Muscle of leg (tissue), 11 donors: ENCODE measurements around the gene SNTG2. TPM values are rescaled to one million over a fixed set of nuclear protein-coding genes. Genes with fewer than 3 reads are reported as not detected.
A peak's percentile ranks its signal among the peaks of the same experiment; 100 is the strongest.

Experiments
- DNase-seq: peaks from one replicate; pipeline ENCODE4 v3.0.0; 2013
- H3K27ac ChIP-seq: one replicate; pipeline ENCODE4 v1.5.1; 2013; ENCODE audit warnings: mild to moderate bottlenecking, low read length, control low read depth
- H3K27me3 ChIP-seq: one replicate; pipeline ENCODE4 v1.6.1; 2013; ENCODE audit warnings: low read length; ENCODE audit not compliant: control insufficient read depth, insufficient read depth
- H3K36me3 ChIP-seq: one replicate; pipeline ENCODE4 v1.6.1; 2013; ENCODE audit warnings: low read length; ENCODE audit not compliant: control insufficient read depth, insufficient read depth
- H3K4me1 ChIP-seq: one replicate; pipeline ENCODE4 v1.6.1; 2013; ENCODE audit warnings: low read length; ENCODE audit not compliant: control insufficient read depth, insufficient read depth
- H3K4me3 ChIP-seq: one replicate; pipeline ENCODE4 v1.5.1; 2013; ENCODE audit warnings: low read length, control low read depth
- H3K9me3 ChIP-seq: replicated peaks from 2 replicates; pipeline ENCODE4 v1.6.1; 2013; ENCODE audit warnings: low read depth, low read length; ENCODE audit not compliant: control insufficient read depth
- WGBS: methylation state at CpG from one replicate; pipeline ENCODE4 v1.1.5; 2013; ENCODE audit warnings: missing lambda C conversion rate; ENCODE audit not compliant: insufficient coverage; 5-methylcytosine and 5-hydroxymethylcytosine counted together
- polyA plus RNA-seq, 8 donors: library from polyadenylated mRNA; unstranded; fragments of 120-200 nt; gene quantifications; one replicate each; pipeline versions ENCODE4 v1.2.1 to v1.2.3, GENCODE V29; 2013; ENCODE audit warnings: inconsistent platforms in 1 of 8, low replicate concordance in 1 of 8; ENCODE audit not compliant: insufficient read length in 8 of 8, insufficient read depth in 1 of 8
- total RNA-seq: library from RNA; stranded (reverse); fragments of 120-200 nt; gene quantifications from one replicate; pipeline ENCODE4 v1.2.4, GENCODE V29; 2013

The SNTG2 gene
- total and polyA plus RNA-seq, 9 donors, result 0.20 to 0.41 (median 0.31) TPM; not detected in 4

DNA sequence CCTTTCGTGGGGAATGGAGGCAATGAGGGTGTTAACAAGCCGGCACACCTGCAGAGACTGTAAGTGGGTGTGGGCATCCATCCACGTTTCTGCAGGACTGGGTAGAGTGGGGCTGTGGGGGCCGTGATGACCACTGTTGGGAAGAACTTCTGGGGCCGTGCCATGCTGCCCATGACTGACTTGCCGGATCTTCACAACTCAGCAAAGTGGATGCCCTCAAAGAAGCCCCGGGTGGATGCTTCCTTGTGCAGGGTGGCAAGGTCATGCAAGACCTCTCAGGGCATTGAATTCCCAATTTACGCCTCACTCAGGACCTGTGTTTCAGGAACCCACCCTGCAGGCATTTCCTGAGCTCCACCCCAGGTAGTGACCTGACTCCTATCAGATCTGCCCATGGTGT, 319.2 kb downstream of the SNTG2 start:
- no peak overlapping the region for H3K4me3 ChIP-seq
- no peaks in the 10 kb centered on the region for H3K9me3 ChIP-seq
- no peak for DNase-seq
- H3K27me3 ChIP-seq, result peaks cover 2% of the 10 kb centered on the region
- no peak overlapping the region for H3K27ac ChIP-seq
- no peaks in the 10 kb centered on the region for H3K36me3 ChIP-seq
- no peaks in the 10 kb centered on the region for H3K4me1 ChIP-seq
- 77% methylated on average over 8 of the region's 8 CpGs for WGBS

DNA sequence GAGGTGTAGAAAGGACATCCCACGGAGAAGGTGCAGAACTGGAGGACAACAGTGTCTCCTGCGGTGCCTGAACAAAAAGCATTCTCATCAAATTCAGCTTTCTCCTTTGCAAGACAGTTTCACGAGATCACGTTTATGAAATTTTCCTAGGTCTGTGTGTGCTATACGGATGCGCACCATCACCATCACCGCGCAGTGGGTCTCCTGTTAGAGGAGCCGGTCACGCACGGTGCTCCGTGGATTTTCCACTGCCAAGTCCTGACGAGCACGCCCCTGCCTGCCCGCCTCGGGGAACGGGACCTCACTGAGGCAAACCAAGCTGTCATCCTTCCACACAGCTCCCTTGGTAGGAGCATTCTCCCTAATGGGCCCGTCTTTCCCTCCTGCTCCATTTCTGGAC, 322.2 kb downstream of the SNTG2 start:
- WGBS, result 84% methylated on average over 18 of the region's 18 CpGs
- Histone ChIP-seq H3K27me3 (peaks cover 2% of the 10 kb centered on the region), H3K4me3 (no peak overlapping the region), H3K36me3 (no peaks in the 10 kb centered on the region), H3K27ac (no peak overlapping the region), H3K4me1 (no peaks in the 10 kb centered on the region), H3K9me3 (peaks cover 5% of the 10 kb centered on the region)
- DNase-seq, result no peak

DNA sequence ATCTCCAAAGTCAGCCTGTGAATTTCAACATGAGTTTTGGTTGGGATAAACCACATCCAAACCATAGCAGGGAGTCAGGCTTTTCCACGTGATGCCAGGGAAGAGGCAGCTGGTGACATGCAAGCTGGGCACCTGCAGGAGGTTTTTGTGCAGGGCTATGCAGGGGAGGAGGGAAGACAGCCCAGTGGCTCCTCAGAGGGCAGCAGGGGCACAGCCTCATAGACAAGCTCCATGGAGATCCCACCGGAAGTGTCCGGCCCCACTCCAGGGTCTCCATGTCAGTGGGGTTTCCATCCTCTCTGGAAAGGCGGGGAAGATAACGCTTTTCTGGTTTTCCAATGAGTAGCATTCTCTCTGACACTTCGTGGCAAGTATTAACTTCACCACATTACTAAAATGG, 327.0 kb downstream of the SNTG2 start:
- Histone ChIP-seq H3K27me3 (no peaks in the 10 kb centered on the region), H3K36me3 (no peaks in the 10 kb centered on the region), H3K9me3 (peaks cover 5% of the 10 kb centered on the region), H3K4me3 (no peak overlapping the region), H3K27ac (no peak overlapping the region), H3K4me1 (no peaks in the 10 kb centered on the region)
- DNase-seq, result no peak
- 92% methylated on average over 3 of the region's 6 CpGs for WGBS

DNA sequence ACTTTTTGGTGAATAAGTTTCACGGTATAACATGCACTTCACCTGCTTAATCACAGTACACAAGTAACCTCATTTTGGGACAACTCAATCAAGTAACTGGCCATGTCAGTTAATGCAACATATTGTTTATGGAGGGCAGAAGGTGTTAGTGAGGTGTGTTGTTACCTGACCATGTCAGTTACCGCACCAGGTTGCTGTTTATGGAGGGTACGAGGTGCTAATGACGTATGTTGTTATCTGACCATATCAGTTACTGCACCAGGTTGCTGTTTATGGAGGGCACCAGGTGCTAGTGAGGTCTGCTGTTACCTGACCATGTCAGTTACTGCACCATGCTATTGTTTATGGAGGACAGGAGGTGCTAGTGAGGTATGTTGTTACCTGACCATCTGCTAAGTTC, 327.5 kb downstream of the SNTG2 start:
- DNase-seq, result no peak
- 80% methylated on average over 2 of the region's 4 CpGs for WGBS
- no peaks in the 10 kb centered on the region for H3K36me3 ChIP-seq
- no peak overlapping the region for H3K4me3 ChIP-seq
- H3K27me3 ChIP-seq, result no peaks in the 10 kb centered on the region
- no peak overlapping the region for H3K27ac ChIP-seq
- peaks cover 5% of the 10 kb centered on the region for H3K9me3 ChIP-seq
- H3K4me1 ChIP-seq, result no peaks in the 10 kb centered on the region

DNA sequence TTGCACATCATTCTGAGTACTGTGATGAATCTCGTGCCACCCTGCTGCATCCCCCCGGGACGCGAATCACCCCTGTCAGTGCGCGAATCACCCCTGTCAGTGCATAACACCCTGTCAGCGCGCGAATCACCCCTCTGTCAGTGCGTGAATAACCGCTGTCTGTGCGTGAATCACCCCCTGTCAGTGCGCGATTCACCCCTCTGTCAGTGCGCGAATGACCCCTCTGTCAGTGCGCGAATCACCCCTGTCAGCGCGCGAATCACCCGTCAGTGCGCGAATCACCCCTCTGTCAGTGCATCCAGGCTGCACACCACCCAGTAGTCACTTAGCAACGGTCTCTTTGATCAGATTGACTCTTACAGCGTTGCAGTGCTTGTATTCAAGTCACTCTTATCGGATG, 328.2 kb downstream of the SNTG2 start:
- 92% methylated on average over 19 of the region's 27 CpGs for WGBS
- peaks cover 5% of the 10 kb centered on the region for H3K9me3 ChIP-seq
- no peaks in the 10 kb centered on the region for H3K4me1 ChIP-seq
- no peak overlapping the region for H3K4me3 ChIP-seq
- DNase-seq, result no peak
- no peaks in the 10 kb centered on the region for H3K27me3 ChIP-seq
- no peaks in the 10 kb centered on the region for H3K36me3 ChIP-seq
- H3K27ac ChIP-seq, result no peak overlapping the region

DNA sequence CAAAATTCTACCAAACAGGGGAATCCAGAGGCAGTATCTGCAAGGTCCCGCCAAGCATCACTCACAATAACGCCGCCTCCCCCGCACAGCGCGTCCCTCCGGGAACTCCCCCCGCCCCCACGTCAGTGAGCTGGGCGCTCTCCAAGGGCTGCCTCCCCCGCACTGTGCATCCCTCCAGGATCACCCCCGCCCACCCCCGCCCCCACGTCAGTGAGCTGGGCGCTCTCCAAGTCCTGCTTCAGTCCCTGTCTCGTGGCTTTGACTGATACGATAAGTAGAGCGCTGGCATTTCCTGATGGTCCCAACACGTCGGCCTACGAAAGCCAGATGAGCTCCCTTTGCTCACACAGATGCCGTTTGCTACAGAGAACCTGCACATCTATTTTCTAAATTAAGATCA, 331.9 kb downstream of the SNTG2 start:
- DNase-seq, result peak; percentile 8
- 36% methylated on average over 18 of the region's 22 CpGs for WGBS

DNA sequence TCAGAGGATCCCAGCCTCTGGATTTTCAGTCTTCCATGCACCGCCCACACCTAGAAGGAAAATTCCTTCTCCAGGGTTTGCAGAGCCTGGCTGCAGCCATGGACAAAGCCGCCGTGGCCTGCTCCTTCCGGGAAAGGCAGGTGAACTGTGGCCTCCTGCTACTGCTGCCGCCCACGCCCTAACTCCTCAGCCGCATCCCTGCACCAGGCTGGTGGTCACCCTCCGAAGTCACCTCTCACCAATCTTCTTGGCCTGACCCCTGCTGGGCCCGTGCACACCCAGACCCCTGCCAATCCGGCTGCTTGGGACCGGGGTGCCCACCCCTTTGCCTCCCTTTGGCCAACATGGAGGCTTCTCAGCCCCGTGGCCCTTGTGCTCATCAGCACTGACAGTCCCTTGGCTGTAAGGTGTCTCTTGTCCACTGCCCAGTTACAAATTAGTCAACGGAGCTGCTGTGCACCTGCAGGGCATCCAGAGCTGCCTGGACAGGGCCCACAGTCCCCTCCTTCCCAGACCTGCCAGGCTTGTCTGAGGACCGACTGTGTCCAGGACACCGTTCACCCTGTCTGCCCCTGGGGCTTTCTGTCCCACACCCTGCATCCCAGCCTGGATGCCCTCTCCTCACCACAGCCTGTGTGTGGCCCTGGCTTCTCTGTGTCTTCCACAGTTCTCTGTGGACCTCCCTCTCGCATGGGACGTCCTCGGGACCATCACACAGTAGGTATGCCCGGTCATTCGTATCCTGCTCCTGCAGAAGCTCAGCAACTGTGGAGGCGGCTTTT, 332.6 kb downstream of the SNTG2 start:
- no peak for DNase-seq
- no peaks in the 10 kb centered on the region for H3K27me3 ChIP-seq

More for the DNA sequence above, 331.9 kb downstream of the SNTG2 start:
- no peaks in the 10 kb centered on the region for H3K4me1 ChIP-seq
- H3K4me3 ChIP-seq, result no peak overlapping the region
- H3K9me3 ChIP-seq, result no peaks in the 10 kb centered on the region
- H3K27ac ChIP-seq, result no peak overlapping the region
- no peaks in the 10 kb centered on the region for H3K36me3 ChIP-seq
- H3K27me3 ChIP-seq, result no peaks in the 10 kb centered on the region

DNA sequence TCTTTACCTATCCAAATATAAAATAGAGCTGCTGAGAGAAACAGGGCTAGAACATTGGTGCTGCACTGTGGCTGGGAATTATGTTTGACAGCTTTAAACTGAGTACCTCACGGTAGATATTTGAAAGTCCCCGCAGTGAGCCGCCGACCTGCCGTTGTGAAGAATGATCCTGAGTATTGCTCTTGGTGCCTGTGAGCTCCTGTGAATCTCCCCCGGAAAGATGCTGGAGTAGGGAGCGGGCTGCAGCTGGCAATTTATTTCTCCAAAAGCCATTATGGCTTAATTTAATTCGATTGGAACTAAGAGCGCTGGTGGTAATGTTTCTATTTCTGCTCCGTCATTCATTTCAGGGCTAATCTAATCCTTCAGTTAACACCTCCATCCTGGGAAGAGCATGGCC, 333.2 kb downstream of the SNTG2 start:
- no peak for DNase-seq
- no peaks in the 10 kb centered on the region for H3K36me3 ChIP-seq
- no peak overlapping the region for H3K27ac ChIP-seq
- H3K27me3 ChIP-seq, result no peaks in the 10 kb centered on the region
- 67% methylated on average over 8 of the region's 10 CpGs for WGBS
- H3K4me3 ChIP-seq, result no peak overlapping the region
- H3K4me1 ChIP-seq, result no peaks in the 10 kb centered on the region
- H3K9me3 ChIP-seq, result no peaks in the 10 kb centered on the region

More for the DNA sequence above, 332.6 kb downstream of the SNTG2 start:
- H3K27ac ChIP-seq, result no peak overlapping the region
- 74% methylated on average over 15 of the region's 21 CpGs for WGBS
- H3K4me3 ChIP-seq, result no peak overlapping the region
- H3K9me3 ChIP-seq, result no peaks in the 10 kb centered on the region
- H3K4me1 ChIP-seq, result no peaks in the 10 kb centered on the region
- H3K36me3 ChIP-seq, result no peaks in the 10 kb centered on the region

DNA sequence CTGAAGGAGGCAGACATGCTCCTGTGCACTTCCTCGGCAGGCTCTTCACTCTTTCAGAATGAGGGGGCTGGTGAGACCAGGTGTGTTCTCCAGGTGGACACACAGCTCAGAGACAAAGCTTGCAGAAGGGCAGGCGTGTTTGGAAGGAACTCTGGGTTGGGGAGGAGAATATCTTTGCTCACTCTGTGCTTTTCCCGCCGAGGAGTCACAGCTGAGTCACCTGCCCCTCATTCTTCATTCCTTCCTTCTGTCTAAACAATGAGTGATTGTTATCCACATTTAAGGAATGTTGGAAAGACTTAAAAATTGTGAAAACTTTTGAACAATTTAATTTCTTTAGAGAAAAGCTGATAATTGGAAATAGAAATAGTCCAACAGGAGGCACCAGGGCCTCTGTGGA, 336.3 kb downstream of the SNTG2 start:
- WGBS, result 89% methylated on average over 1 of the region's 4 CpGs
- Histone ChIP-seq H3K9me3 (no peaks in the 10 kb centered on the region), H3K27me3 (no peaks in the 10 kb centered on the region), H3K36me3 (no peaks in the 10 kb centered on the region), H3K4me3 (no peak overlapping the region), H3K4me1 (no peaks in the 10 kb centered on the region), H3K27ac (no peak overlapping the region)
- no peak for DNase-seq

DNA sequence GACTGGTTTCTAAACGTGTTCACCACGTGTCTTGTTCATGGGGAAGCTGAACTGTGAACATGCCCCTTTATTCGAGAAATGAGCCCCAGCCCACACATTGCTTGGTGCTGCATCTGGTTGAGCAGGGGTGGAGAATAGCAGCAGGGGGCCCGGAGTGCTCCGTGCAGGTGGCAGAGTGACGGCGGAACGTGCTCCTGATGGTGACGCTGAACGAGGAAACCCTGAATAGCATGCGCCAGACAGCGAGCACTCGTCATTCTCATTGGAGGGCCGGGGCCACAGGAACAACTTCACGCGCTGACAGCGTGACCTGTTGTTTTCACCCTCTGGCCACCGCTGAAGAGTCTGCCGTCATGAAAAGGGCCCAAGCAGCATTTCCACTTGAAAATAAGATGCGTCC, 336.8 kb downstream of the SNTG2 start:
- H3K27me3 ChIP-seq, result no peaks in the 10 kb centered on the region
- DNase-seq, result no peak
- no peak overlapping the region for H3K4me3 ChIP-seq
- 83% methylated on average over 18 of the region's 20 CpGs for WGBS
- H3K27ac ChIP-seq, result no peak overlapping the region
- H3K4me1 ChIP-seq, result no peaks in the 10 kb centered on the region
- H3K9me3 ChIP-seq, result no peaks in the 10 kb centered on the region
- H3K36me3 ChIP-seq, result no peaks in the 10 kb centered on the region

DNA sequence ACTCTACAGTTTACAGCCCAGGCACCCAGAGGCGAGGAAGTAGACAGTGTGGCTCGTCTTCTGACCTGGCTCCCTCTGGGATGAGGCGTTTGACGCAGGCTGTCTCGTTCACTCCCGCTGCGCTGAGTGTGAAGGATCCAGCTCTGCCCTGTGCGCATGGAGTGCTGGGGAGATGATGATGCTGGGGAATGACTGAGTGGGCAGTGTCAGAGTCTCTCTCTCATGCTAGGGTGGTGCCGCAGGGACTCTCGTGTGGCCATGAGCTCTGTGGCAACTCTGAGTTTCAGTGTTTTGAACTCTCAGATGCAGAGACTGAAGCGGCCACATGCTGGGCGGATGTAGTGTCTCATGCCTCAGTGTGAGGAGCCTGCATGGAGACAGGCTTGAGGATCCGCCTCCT, 344.3 kb downstream of the SNTG2 start:
- no peak overlapping the region for H3K4me3 ChIP-seq
- no peaks in the 10 kb centered on the region for H3K27me3 ChIP-seq
- H3K27ac ChIP-seq, result no peak overlapping the region
- H3K4me1 ChIP-seq, result no peaks in the 10 kb centered on the region
- no peak for DNase-seq
- no peaks in the 10 kb centered on the region for H3K9me3 ChIP-seq
- H3K36me3 ChIP-seq, result no peaks in the 10 kb centered on the region
- 81% methylated on average over 12 of the region's 13 CpGs for WGBS
